ENCODE measurements around the gene PRDM11.
A peak's percentile ranks its signal among the peaks of the same experiment; 100 is the strongest.

Gene PRDM11

DNA sequence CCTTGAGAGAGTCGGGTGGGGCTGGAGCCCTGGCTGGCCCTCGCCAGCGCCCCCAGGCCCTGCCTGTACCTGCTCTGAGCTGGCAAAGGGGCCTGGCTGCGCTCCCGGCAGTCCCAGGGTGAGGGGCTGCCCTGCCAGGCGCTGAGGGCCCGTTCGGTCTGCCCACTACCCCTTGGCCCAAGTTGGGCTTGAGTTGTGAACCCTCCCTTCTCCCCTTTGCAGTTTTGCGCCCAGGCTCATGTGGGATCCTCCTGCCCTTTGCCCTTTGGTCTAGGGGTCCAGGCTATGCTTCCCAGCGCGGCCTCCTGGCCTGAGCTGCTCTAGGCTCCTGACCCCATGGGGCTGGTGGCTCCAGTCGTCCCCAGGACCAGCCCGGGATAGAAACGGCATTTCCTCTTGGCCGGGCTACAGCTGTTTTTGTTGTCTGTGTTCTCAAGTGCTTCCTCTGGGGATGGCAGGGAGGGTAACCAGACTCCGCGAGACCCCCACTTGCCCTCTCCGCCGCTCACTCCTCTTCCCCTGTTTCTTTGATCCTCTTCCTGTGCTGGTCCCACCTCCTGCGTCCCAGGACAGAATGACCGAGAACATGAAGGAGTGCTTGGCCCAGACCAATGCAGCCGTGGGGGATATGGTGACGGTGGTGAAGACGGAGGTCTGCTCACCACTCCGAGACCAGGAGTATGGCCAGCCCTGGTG, 34.9 kb downstream of the PRDM11 start:
- peak overlapping the region; percentile 32 for H3K4me3 ChIP-seq (ENCODE audit: low read depth, low read length)
- TF ChIP-seq MYC (IDR thresholded peaks at IDR 0.05; ENCODE audit: low read depth, low read length) (no peak), POLR2A (IDR thresholded peaks at IDR 0.05; ENCODE audit: extremely low read depth, insufficient read length) (no peak)
- TF ChIP-seq, protein P1, sequence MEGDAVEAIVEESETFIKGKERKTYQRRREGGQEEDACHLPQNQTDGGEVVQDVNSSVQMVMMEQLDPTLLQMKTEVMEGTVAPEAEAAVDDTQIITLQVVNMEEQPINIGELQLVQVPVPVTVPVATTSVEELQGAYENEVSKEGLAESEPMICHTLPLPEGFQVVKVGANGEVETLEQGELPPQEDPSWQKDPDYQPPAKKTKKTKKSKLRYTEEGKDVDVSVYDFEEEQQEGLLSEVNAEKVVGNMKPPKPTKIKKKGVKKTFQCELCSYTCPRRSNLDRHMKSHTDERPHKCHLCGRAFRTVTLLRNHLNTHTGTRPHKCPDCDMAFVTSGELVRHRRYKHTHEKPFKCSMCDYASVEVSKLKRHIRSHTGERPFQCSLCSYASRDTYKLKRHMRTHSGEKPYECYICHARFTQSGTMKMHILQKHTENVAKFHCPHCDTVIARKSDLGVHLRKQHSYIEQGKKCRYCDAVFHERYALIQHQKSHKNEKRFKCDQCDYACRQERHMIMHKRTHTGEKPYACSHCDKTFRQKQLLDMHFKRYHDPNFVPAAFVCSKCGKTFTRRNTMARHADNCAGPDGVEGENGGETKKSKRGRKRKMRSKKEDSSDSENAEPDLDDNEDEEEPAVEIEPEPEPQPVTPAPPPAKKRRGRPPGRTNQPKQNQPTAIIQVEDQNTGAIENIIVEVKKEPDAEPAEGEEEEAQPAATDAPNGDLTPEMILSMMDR (IDR thresholded peaks at IDR 0.05; ENCODE audit: low read depth, low read length) = no peak
- TF ChIP-seq, protein P2, sequence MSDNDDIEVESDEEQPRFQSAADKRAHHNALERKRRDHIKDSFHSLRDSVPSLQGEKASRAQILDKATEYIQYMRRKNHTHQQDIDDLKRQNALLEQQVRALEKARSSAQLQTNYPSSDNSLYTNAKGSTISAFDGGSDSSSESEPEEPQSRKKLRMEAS (IDR thresholded peaks at IDR 0.05; ENCODE audit: low read depth, low read length) = no peak
- DNase-seq (ENCODE audit: low read depth) = no peak

DNA sequence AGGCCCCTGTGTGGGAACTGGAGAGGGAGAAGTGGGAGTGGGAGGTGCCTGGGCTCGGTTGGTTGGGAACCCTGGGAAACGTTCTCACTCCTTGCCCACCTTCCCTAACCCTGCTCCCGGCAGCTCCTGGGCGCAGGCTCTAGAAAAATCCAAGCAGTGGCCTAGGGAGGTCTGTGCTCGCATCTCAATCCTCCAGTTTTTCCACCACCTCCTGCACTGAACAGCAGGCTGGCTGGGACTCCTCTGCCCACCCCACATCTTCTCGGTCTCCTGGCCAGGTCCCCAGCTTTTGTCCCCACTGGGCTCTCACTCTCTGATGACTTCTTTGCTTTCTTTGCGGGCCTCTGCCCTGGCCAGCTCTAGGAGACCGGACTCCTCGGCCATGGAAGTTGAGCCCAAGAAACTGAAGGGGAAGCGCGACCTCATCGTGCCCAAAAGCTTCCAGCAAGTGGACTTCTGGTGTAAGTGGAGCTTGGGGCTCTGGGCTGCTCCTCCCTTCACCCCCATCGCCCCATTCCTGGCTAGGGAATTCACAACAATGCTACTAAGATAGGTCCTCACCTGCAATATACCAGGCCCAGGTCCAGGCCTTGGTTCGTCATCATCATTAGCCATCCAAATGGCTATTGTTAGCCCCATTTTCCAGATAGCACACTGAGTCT, 35.6 kb downstream of the PRDM11 start:
- H3K4me3 ChIP-seq (ENCODE audit: low read depth, low read length) = no peak overlapping the region
- TF ChIP-seq POLR2A (IDR thresholded peaks at IDR 0.05; ENCODE audit: extremely low read depth, insufficient read length) (no peak), MYC (IDR thresholded peaks at IDR 0.05; ENCODE audit: low read depth, low read length) (no peak)
- TF ChIP-seq, protein P1 (IDR thresholded peaks at IDR 0.05; ENCODE audit: low read depth, low read length) = no peak
- TF ChIP-seq, protein P2 (IDR thresholded peaks at IDR 0.05; ENCODE audit: low read depth, low read length) = no peak
- no peak for DNase-seq (ENCODE audit: low read depth)

DNA sequence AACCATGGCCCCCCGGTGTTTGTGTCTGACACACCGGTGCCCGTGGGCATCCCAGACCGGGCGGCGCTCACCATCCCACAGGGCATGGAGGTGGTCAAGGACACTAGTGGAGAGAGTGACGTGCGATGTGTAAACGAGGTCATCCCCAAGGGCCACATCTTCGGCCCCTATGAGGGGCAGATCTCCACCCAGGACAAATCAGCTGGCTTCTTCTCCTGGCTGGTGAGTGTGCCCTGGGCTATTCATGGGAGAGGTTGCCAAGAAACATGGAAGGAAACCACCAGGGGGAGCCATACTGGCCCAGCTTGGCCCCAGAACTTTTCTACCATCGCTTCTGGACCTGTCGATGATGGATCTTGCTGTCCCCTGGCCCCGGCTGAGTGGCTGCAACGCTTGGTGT, 36.5 kb downstream of the PRDM11 start:
- peak; percentile 37 for DNase-seq (ENCODE audit: low read depth)
- TF ChIP-seq, protein P1 (IDR thresholded peaks at IDR 0.05; ENCODE audit: low read depth, low read length) = peak; percentile 41
- TF ChIP-seq, protein P2 (IDR thresholded peaks at IDR 0.05; ENCODE audit: low read depth, low read length) = no peak
- no peak for TF ChIP-seq POLR2A (IDR thresholded peaks at IDR 0.05; ENCODE audit: extremely low read depth, insufficient read length)
- TF ChIP-seq MYC (IDR thresholded peaks at IDR 0.05; ENCODE audit: low read depth, low read length) = no peak
- no peak overlapping the region for H3K4me3 ChIP-seq (ENCODE audit: low read depth, low read length)

DNA sequence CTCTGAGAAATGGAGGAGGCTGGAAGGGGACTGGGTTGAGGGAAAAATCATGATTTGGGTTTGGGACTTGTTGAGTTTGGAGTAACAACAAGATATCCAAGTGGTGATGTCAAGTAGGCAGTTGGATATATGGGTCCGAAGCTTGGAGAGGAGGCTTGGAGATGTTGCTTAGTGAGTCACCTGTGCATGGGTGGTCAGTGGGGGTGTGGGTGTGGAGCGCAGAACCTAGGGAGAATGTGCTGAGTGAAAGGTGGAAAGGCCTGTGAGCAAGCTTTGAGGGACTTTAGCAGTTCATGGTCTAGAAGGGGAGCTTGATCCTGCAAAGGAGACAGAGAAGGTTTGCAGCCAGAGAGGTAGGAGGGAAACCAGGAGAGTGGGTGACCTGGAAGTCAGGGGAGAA, 38.2 kb downstream of the PRDM11 start:
- DNase-seq (ENCODE audit: low read depth) = no peak
- TF ChIP-seq, protein P2 (IDR thresholded peaks at IDR 0.05; ENCODE audit: low read depth, low read length) = no peak
- TF ChIP-seq MYC (IDR thresholded peaks at IDR 0.05; ENCODE audit: low read depth, low read length) (no peak), POLR2A (IDR thresholded peaks at IDR 0.05; ENCODE audit: extremely low read depth, insufficient read length) (no peak)
- TF ChIP-seq, protein P1 (IDR thresholded peaks at IDR 0.05; ENCODE audit: low read depth, low read length) = no peak
- H3K4me3 ChIP-seq (ENCODE audit: low read depth, low read length) = no peak overlapping the region

DNA sequence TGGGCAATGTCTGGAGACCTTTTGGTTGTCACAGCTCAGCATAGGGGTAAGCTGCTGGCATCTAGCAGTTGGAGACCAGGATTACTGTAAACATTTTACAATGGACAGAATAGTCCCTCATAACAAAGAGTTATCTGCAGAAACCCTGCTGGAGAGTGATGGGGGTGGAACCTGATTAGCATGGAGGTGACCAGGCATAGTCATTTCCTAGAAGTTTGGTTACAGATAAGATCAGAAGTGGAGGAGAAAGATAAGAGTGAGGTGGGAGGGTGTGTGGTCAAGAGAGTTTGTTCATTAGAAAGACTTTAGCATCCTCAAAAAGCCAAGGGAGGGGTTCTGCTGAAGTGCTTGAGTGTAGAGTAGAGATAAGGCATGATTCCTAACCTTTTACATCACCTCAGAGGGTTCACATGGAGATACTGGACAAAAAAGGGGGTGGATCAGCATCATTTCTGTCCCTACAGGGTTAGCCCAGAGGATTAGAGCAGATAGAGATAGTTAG, 38.8 kb downstream of the PRDM11 start:
- H3K4me3 ChIP-seq (ENCODE audit: low read depth, low read length) = no peak overlapping the region
- TF ChIP-seq, protein P1 (IDR thresholded peaks at IDR 0.05; ENCODE audit: low read depth, low read length) = no peak
- peak; percentile 16; the same call in 1 of the 2 replicates for TF ChIP-seq MYC (IDR thresholded peaks at IDR 0.05; ENCODE audit: low read depth, low read length)
- TF ChIP-seq, protein P2 (IDR thresholded peaks at IDR 0.05; ENCODE audit: low read depth, low read length) = peak; percentile 9; the same call in 1 of the 2 replicates
- peak; percentile 88 for DNase-seq (ENCODE audit: low read depth)
